NK-92 (cell line): ENCODE measurements around the gene NOTCH2.
"Not testable (repeated sequence)": the region's sequence is repeated elsewhere in the genome, so short reads cannot be mapped to it uniquely, and the experiment has no call there.

Source experiments
- DNase-seq: peaks from one replicate; lab custom pipeline; 2025; ENCODE audit not compliant: unreplicated experiment; lab: John Stamatoyannopoulos, UW

The NOTCH2 gene

DNA sequence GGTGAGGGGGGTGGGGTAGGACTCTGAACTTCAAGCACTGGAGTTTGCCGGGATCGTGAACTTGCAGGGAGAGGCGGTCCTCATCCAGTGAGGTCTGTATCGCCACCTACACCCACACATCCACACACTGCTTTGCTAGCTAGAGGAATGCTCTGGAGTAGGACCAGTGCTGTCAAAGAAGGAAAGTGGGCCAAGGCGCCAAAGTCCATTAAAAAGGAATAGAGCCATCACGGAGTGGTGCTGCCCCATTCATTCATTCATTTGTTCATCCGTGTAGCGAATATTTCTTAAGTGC, 405 bp upstream of the NOTCH2 start:
- not testable (repeated sequence) for DNase-seq

DNA sequence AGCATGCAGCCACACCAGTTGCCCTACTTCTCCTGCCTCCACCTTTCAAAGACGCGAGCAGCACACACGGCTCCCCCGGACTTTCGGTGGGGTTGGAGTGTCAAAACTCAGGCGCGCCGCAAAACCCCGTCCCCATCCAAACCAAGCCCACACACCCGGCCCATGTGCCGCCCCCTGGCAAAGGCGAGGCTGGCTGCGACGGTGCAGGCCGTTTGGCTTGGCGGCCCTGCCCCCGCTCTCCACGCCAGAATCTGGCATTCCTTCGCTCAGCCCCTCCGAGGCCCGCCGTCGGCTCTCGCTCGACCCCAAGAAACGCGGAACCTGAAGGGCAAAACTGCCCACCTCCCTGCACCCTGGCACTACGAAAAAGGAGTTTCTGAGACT, 787 bp downstream of the NOTCH2 start:
- DNase-seq = not testable (repeated sequence)

DNA sequence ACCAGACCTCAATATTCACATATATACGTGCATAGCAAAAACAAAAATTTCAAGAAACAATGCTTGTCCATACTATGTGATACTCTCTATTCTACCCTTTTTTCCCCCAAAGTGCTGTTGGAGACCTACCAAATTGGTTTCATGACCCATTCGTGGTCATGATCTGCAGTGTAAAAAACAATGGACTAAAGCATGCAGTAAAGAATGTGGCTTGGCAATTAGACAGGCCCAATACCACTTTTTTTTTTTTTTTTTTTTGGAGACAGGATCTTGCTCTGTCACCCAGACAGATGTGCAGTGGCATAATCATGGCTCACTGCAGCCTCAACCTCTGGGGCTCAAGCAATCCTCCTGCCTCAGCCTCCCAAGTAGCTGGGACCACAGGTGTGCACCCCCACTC, 21.3 kb downstream of the NOTCH2 start:
- DNase-seq = not testable (repeated sequence)

DNA sequence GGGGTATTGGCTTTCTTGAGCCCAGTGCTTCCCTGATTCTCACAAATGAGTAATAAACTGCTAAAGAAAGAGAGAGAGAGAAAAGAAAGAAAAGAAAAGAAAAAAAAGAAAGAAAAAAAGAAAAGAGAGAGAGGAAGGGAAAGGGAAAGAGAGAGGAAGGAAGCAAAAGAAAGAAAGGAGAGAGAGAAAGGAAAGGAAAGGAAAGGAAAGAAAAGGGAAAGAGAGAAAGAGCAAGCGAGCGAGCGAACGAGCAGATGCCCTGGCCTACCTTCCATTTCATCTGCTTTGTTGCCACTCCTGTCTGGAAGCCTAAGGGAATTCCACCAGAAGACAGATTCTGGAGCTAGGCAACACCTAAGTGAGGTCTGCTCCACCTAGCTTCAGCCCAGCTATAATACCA, 27.7 kb downstream of the NOTCH2 start:
- DNase-seq = not testable (repeated sequence)

DNA sequence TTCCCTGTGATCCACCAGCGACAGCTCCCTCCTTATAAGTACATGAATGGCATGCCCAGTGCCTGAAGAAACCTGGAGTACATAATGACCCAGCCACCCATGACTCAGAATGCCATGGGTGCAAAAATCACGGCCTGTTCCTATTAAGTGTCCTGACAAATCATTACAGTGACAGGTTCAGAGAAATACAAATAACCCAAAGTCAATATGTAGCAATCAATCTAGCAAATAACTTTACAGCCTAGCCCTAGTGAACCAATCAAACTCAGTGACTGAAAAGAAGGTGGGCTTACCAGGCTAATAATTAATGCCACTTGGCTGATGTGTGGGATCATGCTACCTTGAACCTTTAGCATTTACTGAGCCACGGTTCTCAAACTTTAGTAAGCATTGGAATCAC, 37.2 kb downstream of the NOTCH2 start:
- not testable (repeated sequence) for DNase-seq

DNA sequence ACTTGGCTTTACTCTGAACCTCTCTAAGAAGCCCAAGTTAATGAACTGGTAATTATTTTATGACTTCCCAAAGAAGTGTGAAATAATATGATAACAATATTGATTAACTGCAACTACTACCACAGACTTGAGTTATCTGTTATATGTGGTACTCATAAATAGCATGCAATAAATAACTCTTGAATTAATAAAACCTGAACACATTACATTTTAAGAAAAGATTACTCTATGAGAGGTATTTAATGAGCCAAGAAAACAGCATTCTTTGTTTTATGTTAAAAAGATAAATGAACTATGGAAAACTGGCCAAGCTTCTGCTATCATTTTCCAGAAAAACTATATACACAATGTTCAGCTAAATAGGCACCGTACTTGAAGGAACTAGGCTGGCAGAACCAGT, 45.7 kb downstream of the NOTCH2 start:
- DNase-seq = not testable (repeated sequence)

DNA sequence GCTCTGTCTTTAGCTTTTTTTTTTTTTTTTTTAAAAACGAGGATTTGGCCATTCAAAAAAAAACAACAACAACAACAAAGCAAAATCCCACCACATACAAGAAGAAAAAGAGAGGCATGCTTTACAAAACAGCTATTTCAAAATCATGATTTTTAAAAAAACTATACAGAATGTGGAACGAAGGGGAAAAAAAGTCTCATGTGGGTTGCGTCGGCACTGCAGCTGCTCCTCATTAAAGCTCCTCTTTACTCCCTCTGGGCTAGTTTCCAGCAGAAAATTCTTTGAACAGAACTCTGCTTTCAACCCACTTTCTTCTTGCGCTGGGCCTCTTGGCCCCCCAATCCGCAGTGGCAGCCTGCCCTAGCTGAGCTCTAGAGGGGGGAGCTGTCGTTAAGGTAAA, 54.5 kb downstream of the NOTCH2 start:
- DNase-seq = not testable (repeated sequence)

DNA sequence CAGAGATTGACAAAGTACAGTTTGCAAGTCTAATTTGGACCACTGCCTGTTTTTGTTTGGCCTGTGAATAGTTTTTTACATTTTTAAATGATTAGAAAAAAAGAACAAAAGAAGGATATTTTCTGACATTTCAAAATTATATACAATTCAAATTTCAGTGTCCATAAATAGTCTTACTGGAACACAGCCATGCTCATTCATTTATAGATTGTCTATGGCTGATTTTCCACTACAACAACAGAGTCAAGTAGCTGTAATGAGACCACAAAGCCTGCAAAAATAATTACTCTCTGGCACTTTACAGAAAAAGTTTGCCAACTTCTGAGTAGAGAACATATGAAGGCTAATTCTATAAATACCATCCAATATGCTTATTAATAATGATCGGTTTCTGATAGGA, 61.1 kb downstream of the NOTCH2 start:
- not testable (repeated sequence) for DNase-seq

DNA sequence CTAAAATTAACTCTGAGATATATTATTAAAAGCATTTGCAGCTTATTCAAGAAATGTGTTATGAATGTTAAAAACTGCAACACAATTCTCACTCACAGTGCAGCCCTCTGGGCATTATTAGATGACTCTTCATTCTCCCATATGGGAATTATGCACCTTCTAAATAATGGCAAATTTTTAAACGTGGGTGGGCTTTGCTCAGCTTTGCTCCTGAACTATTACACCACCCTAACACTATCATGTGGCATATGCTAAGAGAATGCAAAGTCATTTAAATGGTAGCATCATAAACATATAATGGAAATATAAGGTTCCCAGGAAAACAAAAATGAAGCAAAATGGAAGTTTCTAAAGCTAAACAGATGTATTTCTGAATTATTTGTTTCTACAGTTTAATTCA, 61.6 kb downstream of the NOTCH2 start:
- DNase-seq = not testable (repeated sequence)

DNA sequence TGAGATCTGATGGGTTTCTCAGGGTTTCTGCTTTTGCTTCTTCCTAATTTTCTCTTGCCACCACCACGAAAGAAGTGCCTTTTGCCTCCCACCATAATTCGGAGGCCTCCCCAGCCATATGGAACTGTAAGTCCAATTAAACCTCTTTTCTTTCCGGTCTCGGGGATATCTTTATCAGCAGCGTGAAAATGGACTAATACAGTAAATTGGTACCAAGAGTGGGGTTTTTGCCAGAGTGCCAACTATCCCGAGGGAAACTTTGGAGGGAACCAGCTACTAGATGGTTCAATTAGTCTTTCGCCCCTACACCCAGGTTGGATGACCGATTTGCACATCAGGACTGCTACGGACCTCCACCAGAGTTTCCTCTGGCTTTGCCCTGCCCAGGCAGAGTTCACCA, 68.4 kb downstream of the NOTCH2 start:
- not testable (repeated sequence) for DNase-seq

DNA sequence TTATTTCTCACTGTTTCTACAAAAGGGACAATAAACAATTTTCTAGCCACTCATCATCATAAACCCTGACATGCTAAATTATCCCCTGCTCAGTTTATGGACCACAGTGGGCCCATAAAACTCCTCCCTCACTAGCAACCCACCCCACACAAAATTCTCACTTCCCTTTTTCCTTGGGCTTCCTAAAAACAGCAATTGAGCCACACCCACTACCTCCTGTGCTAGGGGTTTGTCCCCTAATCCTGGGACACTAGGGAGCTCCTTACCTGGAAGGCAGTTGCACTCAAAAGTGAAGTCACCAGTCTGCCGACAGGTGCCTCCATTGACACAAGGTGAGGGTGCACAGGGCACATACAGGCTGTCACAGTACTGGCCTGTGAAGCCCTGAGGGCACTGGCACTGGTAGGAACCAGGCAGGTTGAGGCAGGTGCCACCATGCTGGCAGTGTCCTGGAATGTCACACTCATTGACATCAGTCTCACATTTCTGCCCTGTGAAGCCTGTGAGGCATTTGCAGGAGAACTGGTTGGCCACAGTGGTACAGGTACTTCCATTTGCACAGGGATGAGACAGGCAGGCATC, 72.6 kb downstream of the NOTCH2 start:
- not testable (repeated sequence) for DNase-seq

DNA sequence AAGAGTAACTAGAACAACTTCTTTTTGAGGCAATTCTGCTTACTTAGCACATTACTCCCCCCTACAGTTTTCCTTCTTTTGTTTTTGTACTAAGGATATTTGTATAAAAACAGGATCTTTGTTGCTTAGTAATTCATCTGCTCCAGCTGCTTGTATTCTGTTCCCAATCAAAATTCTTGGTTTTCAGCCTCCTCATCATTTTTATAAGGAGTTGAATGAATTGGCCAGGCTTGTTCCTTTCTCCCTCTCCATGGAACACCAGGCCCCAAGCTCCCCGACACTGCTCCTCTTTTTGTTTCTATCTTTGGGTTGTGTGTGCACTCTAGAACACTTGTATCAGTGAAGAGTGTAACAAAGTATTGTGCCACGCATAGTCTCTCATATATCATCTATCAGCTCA, 73.5 kb downstream of the NOTCH2 start:
- not testable (repeated sequence) for DNase-seq

DNA sequence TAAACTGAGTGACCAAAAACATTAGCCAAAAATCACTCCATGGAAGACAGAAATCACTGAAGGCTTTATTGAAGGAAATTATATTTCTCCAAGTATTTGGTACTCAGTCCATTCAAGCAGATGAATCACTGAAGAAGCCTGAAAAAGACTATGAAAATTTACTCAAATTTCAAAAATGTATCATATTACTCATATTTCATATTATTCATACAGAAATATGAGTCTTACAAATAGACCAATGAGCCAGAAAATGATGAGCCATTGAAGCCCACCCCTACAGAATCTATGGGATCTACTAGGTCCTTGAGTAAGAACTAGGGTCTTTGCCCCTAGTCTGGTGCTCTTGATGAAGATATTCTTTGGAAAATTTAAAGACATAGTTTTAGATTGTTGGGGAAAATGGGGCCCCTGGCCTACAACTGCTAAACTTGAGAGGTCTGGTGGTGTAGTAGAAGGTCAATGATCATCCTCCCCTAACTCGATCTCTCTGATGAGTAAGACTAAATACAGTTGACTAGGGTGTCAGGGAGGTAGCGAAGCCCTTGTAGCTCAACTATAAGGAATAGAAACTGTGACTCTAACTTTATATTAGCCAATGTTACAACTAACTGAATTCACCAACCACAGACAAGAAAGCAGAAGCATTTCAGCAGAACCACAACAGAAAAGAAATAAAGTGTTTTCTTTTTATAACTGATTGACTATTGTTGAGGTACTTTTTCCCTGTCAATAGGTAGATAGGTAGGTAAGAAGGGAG, 81.0 kb downstream of the NOTCH2 start:
- no peak for DNase-seq

DNA sequence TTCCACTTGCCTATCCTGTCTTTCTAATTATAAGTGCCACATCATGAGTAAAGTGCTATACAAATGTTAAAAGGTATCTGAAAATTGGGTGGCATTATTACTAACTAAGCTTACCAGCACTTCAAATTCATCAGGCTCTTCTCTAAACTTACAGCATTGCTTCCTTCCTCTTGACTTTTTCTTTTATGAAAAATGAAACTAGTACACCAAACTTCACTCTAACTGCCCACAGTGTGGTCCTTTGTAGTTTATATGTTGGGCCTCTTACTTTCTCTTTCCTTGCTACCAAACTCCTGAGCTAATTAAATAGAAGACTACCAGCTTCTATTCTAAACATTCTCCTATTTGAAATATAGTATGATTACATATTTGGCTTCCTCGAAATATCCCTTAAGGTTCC, 81.8 kb downstream of the NOTCH2 start:
- no peak for DNase-seq

DNA sequence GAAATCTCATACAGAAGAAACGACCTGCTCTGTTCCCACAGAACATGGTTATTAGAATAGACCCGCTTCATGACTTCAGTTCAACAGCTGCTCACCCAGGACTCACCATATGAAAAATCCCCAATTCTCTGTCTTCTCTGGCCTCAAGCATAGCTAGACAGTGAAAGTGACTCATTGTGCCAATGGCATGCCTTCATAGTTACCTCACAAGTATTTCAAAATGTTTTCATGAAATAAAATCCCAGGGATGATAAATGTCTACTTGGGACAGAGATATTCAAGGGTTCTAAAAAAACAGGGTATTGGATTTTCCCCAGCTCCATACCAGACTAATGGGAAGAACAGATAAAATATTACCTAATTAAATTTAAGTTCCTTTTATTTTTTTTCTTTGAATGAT, 82.3 kb downstream of the NOTCH2 start:
- DNase-seq = no peak

DNA sequence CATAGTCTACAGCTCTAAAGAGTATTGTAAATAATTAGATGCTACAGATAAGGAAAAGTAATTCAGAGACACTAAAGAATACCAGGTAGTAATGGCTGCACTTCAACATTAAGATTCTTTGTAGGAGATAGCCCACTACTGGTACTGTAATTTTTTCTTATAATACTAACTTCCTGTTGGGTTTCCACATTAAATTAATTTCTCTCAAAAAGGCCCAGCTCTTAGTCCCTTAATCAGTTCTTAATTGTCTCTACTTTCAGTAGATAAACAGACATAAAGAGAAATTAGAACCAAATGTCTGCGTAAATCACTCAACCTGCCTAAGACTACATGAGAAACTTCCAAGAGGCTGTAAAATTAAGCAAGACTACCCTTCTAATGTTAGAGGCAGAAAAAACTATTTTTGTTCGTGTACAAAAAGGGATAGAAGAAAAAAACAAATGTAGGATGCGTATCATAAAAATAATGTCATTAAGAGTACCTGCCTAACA, 83.4 kb downstream of the NOTCH2 start:
- no peak for DNase-seq

DNA sequence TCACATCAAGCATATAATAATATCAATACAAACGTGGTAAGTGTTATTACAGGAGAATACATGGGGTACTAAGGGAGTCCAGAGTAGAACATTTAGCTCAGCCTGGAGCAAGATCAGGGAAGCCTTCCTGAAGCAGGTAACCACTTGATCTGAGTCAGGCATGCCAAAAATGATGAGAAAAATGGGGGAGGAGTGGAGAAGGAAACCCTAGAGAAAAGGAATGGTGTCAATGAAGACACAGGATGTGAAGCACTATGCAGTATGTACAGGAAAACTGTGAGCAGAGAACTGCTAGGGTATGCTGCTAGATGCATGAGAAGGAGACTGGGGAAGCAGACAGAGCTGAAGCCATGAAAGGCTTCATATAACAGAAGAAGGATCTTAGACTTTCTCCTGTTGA, 84.7 kb downstream of the NOTCH2 start:
- DNase-seq = no peak

DNA sequence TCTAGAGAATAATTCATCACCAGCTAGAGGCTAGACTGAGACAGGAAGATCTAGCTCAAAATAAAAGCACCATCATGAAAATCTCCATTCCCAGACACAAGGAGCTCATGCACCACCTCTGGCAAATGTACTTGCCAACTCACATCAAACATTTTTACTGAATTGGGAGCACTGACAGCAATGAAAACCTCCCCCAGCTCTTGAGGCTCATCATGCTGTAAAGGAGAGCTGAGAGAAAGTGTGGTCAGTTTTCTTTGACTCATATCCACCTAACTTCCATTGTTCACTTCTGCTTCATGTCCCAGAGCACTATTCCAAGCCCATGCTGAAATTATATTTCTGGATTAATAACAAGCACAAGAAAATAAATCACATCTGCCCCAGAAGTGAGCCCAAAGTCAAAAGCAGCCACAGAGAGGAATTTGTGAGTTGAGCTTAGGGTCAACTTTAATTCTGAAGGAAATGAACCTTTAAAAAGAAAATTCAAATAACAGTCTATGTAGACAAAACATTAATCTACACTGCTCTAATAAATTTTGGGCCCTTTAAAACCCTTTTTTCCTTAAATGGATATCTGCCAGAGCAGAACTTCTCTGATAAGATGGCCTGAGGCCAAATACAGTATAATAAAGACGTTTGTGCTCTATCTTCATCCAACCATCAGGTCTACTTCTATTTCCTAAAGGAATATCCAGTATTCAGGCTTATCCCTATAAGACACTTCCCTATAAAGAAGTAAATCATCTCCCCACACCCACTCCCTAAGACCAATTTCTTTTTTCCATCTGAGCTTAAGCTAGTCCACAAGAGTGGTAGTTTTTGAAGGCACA, 87.3 kb downstream of the NOTCH2 start:
- no peak for DNase-seq

DNA sequence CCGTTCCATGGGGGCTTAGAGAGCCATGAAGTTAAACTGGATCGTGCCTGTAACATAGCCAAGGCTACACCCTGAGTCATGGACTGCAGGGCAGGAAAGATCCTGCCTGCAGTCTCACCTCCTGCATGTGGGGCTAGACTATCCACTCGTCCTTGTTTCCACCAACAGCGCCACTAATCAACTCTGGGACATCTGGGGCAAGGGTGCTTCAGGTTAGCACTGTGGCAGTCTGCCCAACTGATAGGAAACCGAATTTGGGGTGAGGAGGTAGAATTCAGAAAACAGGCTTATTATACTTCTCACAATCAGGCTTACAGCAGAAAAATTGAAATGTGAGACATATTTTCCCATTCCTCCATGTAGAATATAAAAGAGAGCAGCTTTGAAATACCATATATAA, 88.0 kb downstream of the NOTCH2 start:
- no peak for DNase-seq

DNA sequence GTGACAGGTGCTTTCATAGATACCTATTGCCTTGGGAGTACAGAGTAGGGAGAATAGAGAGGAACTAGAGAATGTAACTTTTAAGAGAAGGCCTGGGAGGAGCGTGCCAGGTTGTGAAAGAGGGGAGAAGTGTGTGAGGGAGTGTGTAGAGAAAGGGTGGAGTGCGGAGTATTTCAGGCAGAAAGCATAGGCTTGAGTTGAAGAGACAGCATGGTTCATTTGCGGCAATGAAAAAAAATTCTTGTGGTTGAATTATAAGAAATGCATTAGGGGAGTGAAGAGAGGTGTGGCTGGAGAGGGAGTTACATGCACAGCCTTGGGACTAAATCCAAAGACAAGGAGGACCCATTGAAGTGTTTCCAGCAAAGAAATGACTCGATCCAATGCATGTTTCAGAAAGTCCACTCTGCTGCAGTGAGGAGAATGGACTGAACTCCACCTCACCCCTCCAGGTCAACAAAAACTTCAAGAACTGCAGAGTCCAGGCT, 91.4 kb downstream of the NOTCH2 start:
- DNase-seq = no peak

DNA sequence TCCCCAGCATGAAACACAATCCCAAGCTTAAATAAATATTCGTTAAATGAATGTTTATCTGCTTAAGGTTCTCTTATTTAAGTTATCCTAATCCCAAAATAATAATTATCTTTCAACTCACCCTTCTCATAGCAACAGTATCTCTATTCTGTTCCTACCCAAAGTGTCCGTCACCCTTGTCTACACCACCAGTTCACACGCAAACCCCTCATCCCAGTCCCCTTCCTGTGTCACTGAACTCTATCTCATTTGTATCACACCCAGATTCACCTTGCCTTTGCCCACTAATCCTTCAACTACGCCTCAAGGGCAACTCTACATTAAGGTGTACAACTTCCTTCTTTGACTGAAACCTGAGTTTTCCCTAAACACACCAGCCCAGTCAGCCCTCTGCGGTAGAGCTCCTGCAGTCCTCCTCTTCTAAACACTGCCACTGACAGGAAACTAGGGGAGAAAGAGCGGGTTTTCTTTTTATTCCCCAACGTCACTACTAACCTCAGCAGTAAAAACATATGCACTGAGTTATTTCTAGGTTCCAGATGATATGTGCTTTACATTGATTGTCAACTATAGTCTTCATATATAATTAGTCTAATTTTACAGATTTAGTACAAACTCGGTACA, 92.2 kb downstream of the NOTCH2 start:
- not testable (repeated sequence) for DNase-seq
